Gastrocnemius medialis (tissue), 4 donors: ENCODE results near the gene MRGPRE. TPM values are rescaled to one million over a fixed set of nuclear protein-coding genes. Genes with fewer than 3 reads are reported as not detected.

Source experiments
- total RNA-seq, 4 donors: library from RNA; depleted of rRNA; stranded (reverse); fragments of >200 nt; gene quantifications; one replicate each; pipeline versions ENCODE4 v1.1.0 to v1.2.3, GENCODE V29; 2016

MRGPRE gene
- total RNA-seq, 4 donors from 2014 or later, result not detected

Other genes starting within 250 kb of the MRGPRE start
- gene NAP1L4, start 240.1 kb downstream of the MRGPRE start, total RNA-seq, result 100 to 1,000 TPM in 3 of 4 donors, 10 to 100 TPM in 1; 86.4 to 123 (median 111) TPM
- 10 to 100 TPM; 31.5 to 46.5 (median 34.7) TPM for gene CARS1, start 175.0 kb downstream of the MRGPRE start, total RNA-seq
- 10 to 100 TPM in 3 of 4 donors, 1 to 10 TPM in 1; 9.2 to 18.5 (median 14.0) TPM for gene OSBPL5, start 67.1 kb downstream of the MRGPRE start, total RNA-seq
- gene MRGPRG, start 13.6 kb downstream of the MRGPRE start, total RNA-seq, result not detected
- gene ZNF195, start 146.7 kb upstream of the MRGPRE start, total RNA-seq, result 10 to 100 TPM in 2 of 4 donors, 1 to 10 TPM in 2; 4.8 to 23.4 (median 8.3) TPM